Measurements from ENCODE around the gene KCTD11.

GRCh38 chr17:7393613-7394451 lies 41.9 kb downstream of the KCTD11 start:
- TF ChIP-seq EZH2phosphoT487 (IDR thresholded peaks at IDR 0.05; ENCODE audit: borderline replicate concordance): no peak
- TF ChIP-seq CEBPB (IDR thresholded peaks at IDR 0.05; ENCODE audit: low read depth): no peak
- TF ChIP-seq POLR2A (IDR thresholded peaks at IDR 0.05; ENCODE audit: borderline replicate concordance, extremely low read depth, insufficient read depth, insufficient read length): no peak
- peak in 2 of 3 experiments; percentile 23 to 24; a peak in 2 of 6 replicates for TF ChIP-seq CTCF (IDR thresholded peaks at IDR 0.05 in 2 of 3, conservative IDR thresholded peaks at IDR 0.05 in 1 of 3; ENCODE audit: borderline replicate concordance in 1 of 3, insufficient read depth in 1 of 3, low read depth in 2 of 3, low read length in 2 of 3)
- no peak for TF ChIP-seq POLR2AphosphoS5 (IDR thresholded peaks at IDR 0.05; ENCODE audit: low read depth, low read length)
- no peak for TF ChIP-seq JUND (IDR thresholded peaks at IDR 0.05)
